ENCODE results near the gene AFM. TPM values are rescaled to one million over a fixed set of nuclear protein-coding genes. Genes with fewer than 3 reads are reported as not detected.

Gene AFM
- total and polyA plus RNA-seq, 2 of the 8 experiments (the other 6 are each of a cell fraction or from before 2014, with no cell fraction given) = not detected

DNA sequence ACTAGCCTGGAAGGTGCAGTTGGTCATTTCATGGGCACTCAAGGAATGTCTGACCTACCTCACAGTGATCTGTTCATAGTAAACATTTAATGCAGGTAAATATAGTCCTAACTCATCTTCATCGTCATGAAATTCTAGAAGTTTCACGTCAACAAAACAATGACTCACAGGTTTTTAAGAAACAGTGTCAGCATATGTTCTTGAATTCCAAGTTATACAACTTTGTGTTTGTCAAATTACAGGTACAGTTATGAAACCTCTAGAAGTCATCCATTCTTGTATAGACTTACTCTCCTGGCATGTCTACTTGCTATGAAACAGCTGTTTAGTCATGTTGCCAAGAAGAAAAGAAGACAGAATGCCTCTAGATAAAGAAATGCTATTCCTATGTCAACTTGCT is 46.6 kb downstream of the AFM start:
- ChIA-PET CTCF (ENCODE audit: partially characterized antibody) (interaction anchor here (1.4 kb wide), 1 partner anchor 67 kb away, joined by 4 read pairs; no protein-coding TSS in a partner anchor), POLR2A (ENCODE audit: partially characterized antibody) (no interaction called here)
- Histone ChIP-seq H2BK12ac (ENCODE audit: low read depth, low read length) (no peak overlapping the region), H2AFZ (ENCODE audit: low read length) (no peak overlapping the region), H3K9ac (replicated peaks in 1 of 4; ENCODE audit: extremely low read depth in 1 of 4, low read depth in 3 of 4, low read length in 3 of 4) (no peak overlapping the region), H3K4ac (replicated peaks; ENCODE audit: insufficient read length, low read depth, low read length) (no peak overlapping the region), H3K4me2 (ENCODE audit: insufficient read depth in 1 of 2, low read depth in 2 of 2, low read length in 2 of 2) (no peak overlapping the region), H3K27me3 (replicated peaks in 1 of 4; ENCODE audit: control insufficient read depth in 3 of 4, extremely low read depth in 1 of 4, insufficient read depth in 3 of 4, low read length in 3 of 4) (no peaks in the 10 kb centered on the region), H3K23me2 (ENCODE audit: low read depth, low read length) (no peaks in the 10 kb centered on the region), H3K4me1 (replicated peaks in 1 of 4; ENCODE audit: control insufficient read depth in 3 of 4, insufficient read depth in 4 of 4, low read length in 3 of 4) (no peaks in the 10 kb centered on the region), H3K27ac (ENCODE audit: low read depth, low read length) (no peak overlapping the region), H3K14ac (ENCODE audit: insufficient read length) (no peak overlapping the region), H3K23ac (ENCODE audit: insufficient read length) (no peak overlapping the region), H4K91ac (replicated peaks; ENCODE audit: insufficient read length, low read length) (no peak overlapping the region), H3K9me3 (ENCODE audit: insufficient read depth in 2 of 2, low read depth in 1 of 2, low read length in 1 of 2) (no peaks in the 10 kb centered on the region), H3K36me3 (ENCODE audit: control insufficient read depth in 2 of 4, insufficient read depth in 4 of 4, low read length in 3 of 4) (no peaks in the 10 kb centered on the region), H4K20me1 (replicated peaks in 1 of 2; ENCODE audit: control insufficient read depth in 1 of 2, insufficient read depth in 2 of 2, low read length in 2 of 2) (no peaks in the 10 kb centered on the region), H2BK15ac (ENCODE audit: low read length) (no peak overlapping the region), H3K79me2 (ENCODE audit: control insufficient read depth in 1 of 2, insufficient read depth in 2 of 2, low read length in 2 of 2) (no peaks in the 10 kb centered on the region), H2BK5ac (ENCODE audit: low read depth, low read length) (no peak overlapping the region), H3K56ac (replicated peaks; ENCODE audit: insufficient read length, low read depth, low read length) (no peak overlapping the region), H2AK5ac (ENCODE audit: low read depth, low read length) (no peak overlapping the region), H4K5ac (ENCODE audit: insufficient read length, low read depth, low read length) (no peak overlapping the region), H3K18ac (ENCODE audit: extremely low read depth, low read length) (no peak overlapping the region), H3K4me3 (ENCODE audit: extremely low read depth in 1 of 4, insufficient read depth in 2 of 4, low read depth in 3 of 4, low read length in 4 of 4) (no peak overlapping the region), H3K79me1 (ENCODE audit: low read depth, low read length) (no peaks in the 10 kb centered on the region), H4K8ac (ENCODE audit: extremely low read depth, insufficient read depth, low read length) (no peak overlapping the region), H2BK120ac (replicated peaks; ENCODE audit: low read depth, low read length) (no peak overlapping the region), H2BK20ac (ENCODE audit: low read length) (no peak overlapping the region)
- no peak for DNase-seq (ENCODE audit: low read depth in 1 of 2, low spot score in 2 of 2)
- 86% methylated on average over 2 of the region's 2 CpGs; no CpG with 5 or more reads in 1 of the 2 experiments for WGBS, 2 experiments (ENCODE audit: extremely low coverage in 1 of 2, insufficient coverage in 1 of 2, insufficient read length in 1 of 2, insufficient replicate concordance in 2 of 2, low coverage in 1 of 2, low lambda C conversion rate in 2 of 2, missing lambda C conversion rate in 1 of 2)
- no peak for FAIRE-seq
- no peak for TF ChIP-seq CBX8 (IDR thresholded peaks at IDR 0.05; ENCODE audit: borderline replicate concordance, low read depth, low read length)
- TF ChIP-seq BCL11A (IDR thresholded peaks at IDR 0.05; ENCODE audit: low read depth in 2 of 2, low read length in 2 of 2) = no peak
- no peak for TF ChIP-seq SIX5 (IDR thresholded peaks at IDR 0.05; ENCODE audit: low read depth, low read length)
- no peak for TF ChIP-seq KDM4A (IDR thresholded peaks at IDR 0.05; ENCODE audit: low read depth, low read length, severe bottlenecking)
- TF ChIP-seq TAF1 (IDR thresholded peaks at IDR 0.05; ENCODE audit: low read depth, low read length) = no peak
- TF ChIP-seq RXRA (IDR thresholded peaks at IDR 0.05; ENCODE audit: insufficient read depth, low read depth, low read length) = no peak
- TF ChIP-seq, protein P1, sequence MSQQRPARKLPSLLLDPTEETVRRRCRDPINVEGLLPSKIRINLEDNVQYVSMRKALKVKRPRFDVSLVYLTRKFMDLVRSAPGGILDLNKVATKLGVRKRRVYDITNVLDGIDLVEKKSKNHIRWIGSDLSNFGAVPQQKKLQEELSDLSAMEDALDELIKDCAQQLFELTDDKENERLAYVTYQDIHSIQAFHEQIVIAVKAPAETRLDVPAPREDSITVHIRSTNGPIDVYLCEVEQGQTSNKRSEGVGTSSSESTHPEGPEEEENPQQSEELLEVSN (IDR thresholded peaks at IDR 0.05) = no peak
- no peak for TF ChIP-seq SP4 (IDR thresholded peaks at IDR 0.05; ENCODE audit: low read length)
- TF ChIP-seq BRCA1 (IDR thresholded peaks at IDR 0.05; ENCODE audit: low read depth, low read length) = no peak
- no peak for TF ChIP-seq TBP (IDR thresholded peaks at IDR 0.05; ENCODE audit: low read depth, low read length)
- no peak for TF ChIP-seq MAFK (IDR thresholded peaks at IDR 0.05; ENCODE audit: low read depth, low read length)
- TF ChIP-seq HDAC2 (IDR thresholded peaks at IDR 0.05; ENCODE audit: borderline replicate concordance in 1 of 2, low read depth in 2 of 2, low read length in 2 of 2) = no peak
- no peak for TF ChIP-seq EGR1 (IDR thresholded peaks at IDR 0.05; ENCODE audit: borderline replicate concordance, low read depth, low read length)
- no peak for TF ChIP-seq TEAD4 (IDR thresholded peaks at IDR 0.05; ENCODE audit: low read depth, low read length)
- TF ChIP-seq CHD2 (IDR thresholded peaks at IDR 0.05; ENCODE audit: low read length) = no peak
